ENCODE data around the gene PCYOX1L.

Gene PCYOX1L

GRCh38 chr5:149357370-149358293 is at the start of gene PCYOX1L:
PCYOX1L (plus strand) TSS chr5:149358046; CDS start chr5:149358069, 23 bp downstream.
- peak; percentile 96 for DNase-seq

- DNase-seq: no peak
These were observed 48.5 kb upstream of the PCYOX1L start for GRCh38 chr5:149309354-149309753.

- DNase-seq: no peak
These were observed 47.4 kb upstream of the PCYOX1L start for GRCh38 chr5:149310488-149310887.

GRCh38 chr5:149310947-149311658 is 46.7 kb upstream of the PCYOX1L start:
- no peak for DNase-seq

GRCh38 chr5:149313151-149313841 is 44.5 kb upstream of the PCYOX1L start:
- no peak for DNase-seq

GRCh38 chr5:149314571-149315111 is 43.2 kb upstream of the PCYOX1L start:
- DNase-seq: no peak

- DNase-seq: no peak
These were observed 42.1 kb upstream of the PCYOX1L start for GRCh38 chr5:149315753-149316152.

GRCh38 chr5:149317281-149318048 is 40.4 kb upstream of the PCYOX1L start:
- DNase-seq: peak; percentile 62

- DNase-seq: no peak
These were observed 38.7 kb upstream of the PCYOX1L start for GRCh38 chr5:149319174-149319573.

- no peak for DNase-seq
These were observed 37.0 kb upstream of the PCYOX1L start for GRCh38 chr5:149320791-149321330.

- DNase-seq: no peak
These were observed 35.3 kb upstream of the PCYOX1L start for GRCh38 chr5:149322518-149322917.

GRCh38 chr5:149323210-149323609 is 34.6 kb upstream of the PCYOX1L start:
- DNase-seq: no peak

GRCh38 chr5:149323621-149324205 is 34.1 kb upstream of the PCYOX1L start:
- DNase-seq: no peak

- no peak for DNase-seq
These were observed 33.2 kb upstream of the PCYOX1L start for GRCh38 chr5:149324641-149325040.

- no peak for DNase-seq
These were observed 32.6 kb upstream of the PCYOX1L start for GRCh38 chr5:149325166-149325735.

- DNase-seq: no peak
These were observed 32.0 kb upstream of the PCYOX1L start for GRCh38 chr5:149325894-149326293.

- no peak for DNase-seq
These were observed 31.2 kb upstream of the PCYOX1L start for GRCh38 chr5:149326611-149327010.

GRCh38 chr5:149328177-149328576 is 29.7 kb upstream of the PCYOX1L start:
- DNase-seq: no peak

GRCh38 chr5:149333711-149334443 is 24.0 kb upstream of the PCYOX1L start:
- no peak for DNase-seq

- no peak for DNase-seq
These were observed 20.1 kb upstream of the PCYOX1L start for GRCh38 chr5:149337736-149338135.
